Measurements from ENCODE around the gene L1TD1.
"Not testable (repeated sequence)": the region's sequence is repeated elsewhere in the genome, so short reads cannot be mapped to it uniquely, and the experiment has no call there.

The L1TD1 gene

GRCh38 chr1:62183164-62184020 lies 11.3 kb upstream of the L1TD1 start:
- not testable (repeated sequence) for H3K9ac ChIP-seq (ENCODE audit: low read depth, low read length, poor library complexity); H3K4ac ChIP-seq (ENCODE audit: low read length); H3K4me3 ChIP-seq (ENCODE audit: low read length in 2 of 2); H3K79me1 ChIP-seq (ENCODE audit: low read depth, low read length); H4K8ac ChIP-seq (ENCODE audit: low read depth, low read length); DNase-seq (ENCODE audit: low spot score); H2BK15ac ChIP-seq (ENCODE audit: low read length); H3K9me3 ChIP-seq (replicated peaks in 1 of 2; ENCODE audit: control insufficient read depth in 2 of 2, insufficient read depth in 1 of 2, low read depth in 1 of 2, low read length in 2 of 2); H3K36me3 ChIP-seq (replicated peaks in 1 of 2; ENCODE audit: control insufficient read depth in 2 of 2, insufficient read depth in 2 of 2, low read length in 2 of 2); H4K91ac ChIP-seq (ENCODE audit: low read depth, low read length, poor library complexity); H2BK5ac ChIP-seq (ENCODE audit: low read length); H3K23ac ChIP-seq (ENCODE audit: low read depth, low read length, poor library complexity); H3K14ac ChIP-seq (ENCODE audit: low read length); H2BK120ac ChIP-seq (ENCODE audit: low read depth, low read length); H3K27me3 ChIP-seq (ENCODE audit: control insufficient read depth in 3 of 3, insufficient read depth in 3 of 3, low read depth in 1 of 3, low read length in 3 of 3); H2BK12ac ChIP-seq (ENCODE audit: low read length); H3K4me2 ChIP-seq (ENCODE audit: insufficient read depth, low read length, poor library complexity, severe bottlenecking); H2AK5ac ChIP-seq (ENCODE audit: low read depth, low read length)
- H3K18ac ChIP-seq (ENCODE audit: low read length) = peak overlapping the region; percentile 79
- H2AFZ ChIP-seq (ENCODE audit: low read length) = peak overlapping the region; percentile 53
- peak overlapping the region; percentile 79 for H3K27ac ChIP-seq (replicated peaks; ENCODE audit: low read length)
- H3K4me1 ChIP-seq (ENCODE audit: control insufficient read depth in 2 of 2, insufficient read depth in 1 of 2, low read depth in 1 of 2, low read length in 2 of 2) = peaks cover 0 to 10% of the 10 kb centered on the region in 2 donors
- no CpG with 5 or more reads among the region's 11 CpGs for WGBS, 2 donors (ENCODE audit: extremely low coverage in 2 of 2, insufficient read length in 2 of 2, insufficient replicate concordance in 1 of 2)

GRCh38 chr1:62184336-62184735 lies 10.3 kb upstream of the L1TD1 start:
- Histone ChIP-seq H3K23ac (ENCODE audit: low read depth, low read length, poor library complexity) (no peak overlapping the region), H2AK5ac (ENCODE audit: low read depth, low read length) (no peak overlapping the region), H2BK5ac (ENCODE audit: low read length) (no peak overlapping the region), H3K4ac (ENCODE audit: low read length) (no peak overlapping the region), H2AFZ (ENCODE audit: low read length) (no peak overlapping the region), H2BK15ac (ENCODE audit: low read length) (no peak overlapping the region), H3K9ac (ENCODE audit: low read depth, low read length, poor library complexity) (no peak overlapping the region), H2BK120ac (ENCODE audit: low read depth, low read length) (no peak overlapping the region), H3K18ac (ENCODE audit: low read length) (no peak overlapping the region), H3K4me2 (ENCODE audit: insufficient read depth, low read length, poor library complexity, severe bottlenecking) (no peak overlapping the region), H3K14ac (ENCODE audit: low read length) (no peak overlapping the region), H3K9me3 (replicated peaks in 1 of 2; ENCODE audit: control insufficient read depth in 2 of 2, insufficient read depth in 1 of 2, low read depth in 1 of 2, low read length in 2 of 2) (no peaks in the 10 kb centered on the region), H3K4me1 (ENCODE audit: control insufficient read depth in 2 of 2, insufficient read depth in 1 of 2, low read depth in 1 of 2, low read length in 2 of 2) (peaks cover 0 to 8% of the 10 kb centered on the region in 2 donors), H3K36me3 (replicated peaks in 1 of 2; ENCODE audit: control insufficient read depth in 2 of 2, insufficient read depth in 2 of 2, low read length in 2 of 2) (no peaks in the 10 kb centered on the region), H2BK12ac (ENCODE audit: low read length) (no peak overlapping the region), H3K27me3 (ENCODE audit: control insufficient read depth in 3 of 3, insufficient read depth in 3 of 3, low read depth in 1 of 3, low read length in 3 of 3) (peaks cover 0 to 6% (median 0%) of the 10 kb centered on the region in 3 experiments), H3K27ac (replicated peaks; ENCODE audit: low read length) (no peak overlapping the region), H3K4me3 (ENCODE audit: low read length in 2 of 2) (no peak overlapping the region), H4K8ac (ENCODE audit: low read depth, low read length) (no peak overlapping the region), H3K79me1 (ENCODE audit: low read depth, low read length) (no peaks in the 10 kb centered on the region), H4K91ac (ENCODE audit: low read depth, low read length, poor library complexity) (no peak overlapping the region)
- DNase-seq (ENCODE audit: low spot score) = no peak
- WGBS, 2 donors (ENCODE audit: extremely low coverage in 2 of 2, insufficient read length in 2 of 2, insufficient replicate concordance in 1 of 2) = no CpG with 5 or more reads among the region's 7 CpGs

GRCh38 chr1:62185233-62185632 lies 9.4 kb upstream of the L1TD1 start:
- H3K27ac ChIP-seq (replicated peaks; ENCODE audit: low read length); H2BK120ac ChIP-seq (ENCODE audit: low read depth, low read length); H4K8ac ChIP-seq (ENCODE audit: low read depth, low read length); H2BK12ac ChIP-seq (ENCODE audit: low read length); H3K4ac ChIP-seq (ENCODE audit: low read length); H3K23ac ChIP-seq (ENCODE audit: low read depth, low read length, poor library complexity); H2BK5ac ChIP-seq (ENCODE audit: low read length); H3K79me1 ChIP-seq (ENCODE audit: low read depth, low read length); H3K14ac ChIP-seq (ENCODE audit: low read length); H3K4me2 ChIP-seq (ENCODE audit: insufficient read depth, low read length, poor library complexity, severe bottlenecking); H3K18ac ChIP-seq (ENCODE audit: low read length); H4K91ac ChIP-seq (ENCODE audit: low read depth, low read length, poor library complexity); H3K4me1 ChIP-seq (ENCODE audit: control insufficient read depth in 2 of 2, insufficient read depth in 1 of 2, low read depth in 1 of 2, low read length in 2 of 2); DNase-seq (ENCODE audit: low spot score); H3K27me3 ChIP-seq (ENCODE audit: control insufficient read depth in 3 of 3, insufficient read depth in 3 of 3, low read depth in 1 of 3, low read length in 3 of 3); H2BK15ac ChIP-seq (ENCODE audit: low read length); H3K9ac ChIP-seq (ENCODE audit: low read depth, low read length, poor library complexity); H3K36me3 ChIP-seq (replicated peaks in 1 of 2; ENCODE audit: control insufficient read depth in 2 of 2, insufficient read depth in 2 of 2, low read length in 2 of 2); H3K4me3 ChIP-seq (ENCODE audit: low read length in 2 of 2); H3K9me3 ChIP-seq (replicated peaks in 1 of 2; ENCODE audit: control insufficient read depth in 2 of 2, insufficient read depth in 1 of 2, low read depth in 1 of 2, low read length in 2 of 2); H2AK5ac ChIP-seq (ENCODE audit: low read depth, low read length); H2AFZ ChIP-seq (ENCODE audit: low read length): not testable (repeated sequence)
- no CpG with 5 or more reads among the region's 6 CpGs for WGBS, 2 donors (ENCODE audit: extremely low coverage in 2 of 2, insufficient read length in 2 of 2, insufficient replicate concordance in 1 of 2)

GRCh38 chr1:62185677-62186076 lies 9.0 kb upstream of the L1TD1 start:
- peaks cover 0 to 6% (median 0%) of the 10 kb centered on the region in 3 experiments for H3K27me3 ChIP-seq (ENCODE audit: control insufficient read depth in 3 of 3, insufficient read depth in 3 of 3, low read depth in 1 of 3, low read length in 3 of 3)
- no peak overlapping the region for H2BK5ac ChIP-seq (ENCODE audit: low read length)
- H3K9me3 ChIP-seq (replicated peaks in 1 of 2; ENCODE audit: control insufficient read depth in 2 of 2, insufficient read depth in 1 of 2, low read depth in 1 of 2, low read length in 2 of 2) = no peaks in the 10 kb centered on the region
- H4K91ac ChIP-seq (ENCODE audit: low read depth, low read length, poor library complexity) = no peak overlapping the region
- H3K14ac ChIP-seq (ENCODE audit: low read length) = no peak overlapping the region
- no peak for DNase-seq (ENCODE audit: low spot score)
- H2BK15ac ChIP-seq (ENCODE audit: low read length) = no peak overlapping the region
- no peak overlapping the region for H3K27ac ChIP-seq (replicated peaks; ENCODE audit: low read length)
- H3K4me3 ChIP-seq (ENCODE audit: low read length in 2 of 2) = no peak overlapping the region
- no peak overlapping the region for H2BK120ac ChIP-seq (ENCODE audit: low read depth, low read length)
- no peak overlapping the region for H4K8ac ChIP-seq (ENCODE audit: low read depth, low read length)
- no peak overlapping the region for H2AK5ac ChIP-seq (ENCODE audit: low read depth, low read length)
- no peak overlapping the region for H3K9ac ChIP-seq (ENCODE audit: low read depth, low read length, poor library complexity)
- H3K36me3 ChIP-seq (replicated peaks in 1 of 2; ENCODE audit: control insufficient read depth in 2 of 2, insufficient read depth in 2 of 2, low read length in 2 of 2) = no peaks in the 10 kb centered on the region
- no peak overlapping the region for H2AFZ ChIP-seq (ENCODE audit: low read length)
- WGBS, 2 donors (ENCODE audit: extremely low coverage in 2 of 2, insufficient read length in 2 of 2, insufficient replicate concordance in 1 of 2) = no CpG with 5 or more reads among the region's 3 CpGs
- H3K4ac ChIP-seq (ENCODE audit: low read length) = no peak overlapping the region
- no peak overlapping the region for H3K23ac ChIP-seq (ENCODE audit: low read depth, low read length, poor library complexity)
- H3K18ac ChIP-seq (ENCODE audit: low read length) = no peak overlapping the region
- H2BK12ac ChIP-seq (ENCODE audit: low read length) = no peak overlapping the region
- H3K79me1 ChIP-seq (ENCODE audit: low read depth, low read length) = no peaks in the 10 kb centered on the region
- no peak overlapping the region for H3K4me2 ChIP-seq (ENCODE audit: insufficient read depth, low read length, poor library complexity, severe bottlenecking)
- H3K4me1 ChIP-seq (ENCODE audit: control insufficient read depth in 2 of 2, insufficient read depth in 1 of 2, low read depth in 1 of 2, low read length in 2 of 2) = peaks cover 0 to 8% of the 10 kb centered on the region in 2 donors

Data from neuronal stem cell (in vitro differentiated cells).